Activated T-helper 1 cell treated with anti-CD3 and anti-CD28 coated beads, Interleukin-2, amount 50 U/mL, for 16 hours (primary cell): ENCODE measurements around the gene ZNF587B.
"Not testable (repeated sequence)": the region's sequence is repeated elsewhere in the genome, so short reads cannot be mapped to it uniquely, and the experiment has no call there.

Experiments used
- DNase-seq, 2 donors: peaks; one replicate each; pipeline ENCODE4 v3.0.0-alpha.2; 2020; ENCODE audit warnings: low read depth in 1 of 2, low spot score in 1 of 2

The ZNF587B gene

GRCh38 chr19:57869655-57870054, 39.6 kb downstream of the ZNF587B start:
- DNase-seq, result not testable (repeated sequence)

GRCh38 chr19:57870225-57870624, 40.1 kb downstream of the ZNF587B start:
- no peak for DNase-seq

- no peak for DNase-seq
These were observed 42.4 kb downstream of the ZNF587B start for GRCh38 chr19:57872450-57872849.

GRCh38 chr19:57873883-57874799, 44.0 kb downstream of the ZNF587B start:
- not testable (repeated sequence) for DNase-seq

GRCh38 chr19:57886046-57886445, 55.9 kb downstream of the ZNF587B start:
- no peak for DNase-seq

GRCh38 chr19:57887195-57887941, 57.3 kb downstream of the ZNF587B start:
- DNase-seq, result no peak

- no peak for DNase-seq
These were observed 58.0 kb downstream of the ZNF587B start for GRCh38 chr19:57888107-57888559.

GRCh38 chr19:57888560-57889231, 58.6 kb downstream of the ZNF587B start, which contains the start of gene ZNF814:
ZNF814 (minus strand) TSS chr19:57889037; CDS start chr19:57888802, 235 bp downstream.
- peak; percentile 64 to 69 for DNase-seq

GRCh38 chr19:57890706-57891105, 60.6 kb downstream of the ZNF587B start:
- DNase-seq, result not testable (repeated sequence)
